Coronary artery (tissue), 2 donors: ENCODE results near the gene PSMA5.

ENCODE experiments used
- DNase-seq: peaks from one replicate; pipeline ENCODE4 v3.0.0-alpha.2; 2017; ENCODE audit warnings: low spot score
- H3K27ac ChIP-seq, 2 donors: fragments of 200-600 bp; sonication (generic); one replicate each; pipeline ENCODE4 v1.5.1; 2016 to 2019
- H3K4me3 ChIP-seq: fragments of 200-600 bp; sonication (generic); 2 replicates; pipeline ENCODE4 v1.5.1; 2016; ENCODE audit warnings: mild to moderate bottlenecking, moderate library complexity
- TF ChIP-seq, protein P1 (sequence below): fragments of 200-600 bp; sonication (generic); IDR thresholded peaks from one replicate; pipeline ENCODE4 v1.5.1; 2019; ENCODE audit warnings: antibody characterized with exemption

PSMA5 gene

DNA sequence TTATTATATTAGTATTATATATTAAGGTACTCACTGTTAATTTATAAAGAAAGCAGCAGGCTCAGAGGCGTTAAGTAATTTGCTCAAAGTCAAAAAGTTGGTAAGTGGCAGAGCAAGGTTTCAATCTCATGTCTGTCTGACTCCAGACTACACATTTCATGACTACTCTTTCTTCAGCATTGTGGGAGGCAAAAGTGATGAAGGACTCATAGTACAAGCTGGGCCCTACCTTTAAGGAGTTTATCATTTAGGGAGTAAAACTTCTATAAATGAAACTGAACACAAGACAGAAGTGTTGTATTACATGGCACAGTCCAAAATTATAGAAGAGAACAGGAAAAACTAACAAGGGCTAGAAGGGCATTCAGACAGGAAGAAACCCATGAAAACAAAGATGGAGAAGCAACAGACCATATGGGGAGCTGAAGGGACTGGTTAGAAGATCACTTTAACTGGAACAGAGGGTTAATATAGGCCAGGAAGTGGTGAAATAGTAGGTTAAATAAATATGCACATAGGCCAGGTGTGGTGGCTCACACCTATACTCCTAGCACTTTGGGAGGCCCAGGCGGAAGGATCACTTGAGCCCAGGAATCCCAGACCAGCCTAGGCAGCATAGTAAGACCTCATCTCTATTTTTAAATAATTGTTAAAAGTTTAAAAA is 40.1 kb downstream of the PSMA5 start:
- Histone ChIP-seq H3K4me3 (peak overlapping the region; percentile 2), H3K27ac (peak overlapping the region; percentile 92 to 96)
- TF ChIP-seq, protein P1, sequence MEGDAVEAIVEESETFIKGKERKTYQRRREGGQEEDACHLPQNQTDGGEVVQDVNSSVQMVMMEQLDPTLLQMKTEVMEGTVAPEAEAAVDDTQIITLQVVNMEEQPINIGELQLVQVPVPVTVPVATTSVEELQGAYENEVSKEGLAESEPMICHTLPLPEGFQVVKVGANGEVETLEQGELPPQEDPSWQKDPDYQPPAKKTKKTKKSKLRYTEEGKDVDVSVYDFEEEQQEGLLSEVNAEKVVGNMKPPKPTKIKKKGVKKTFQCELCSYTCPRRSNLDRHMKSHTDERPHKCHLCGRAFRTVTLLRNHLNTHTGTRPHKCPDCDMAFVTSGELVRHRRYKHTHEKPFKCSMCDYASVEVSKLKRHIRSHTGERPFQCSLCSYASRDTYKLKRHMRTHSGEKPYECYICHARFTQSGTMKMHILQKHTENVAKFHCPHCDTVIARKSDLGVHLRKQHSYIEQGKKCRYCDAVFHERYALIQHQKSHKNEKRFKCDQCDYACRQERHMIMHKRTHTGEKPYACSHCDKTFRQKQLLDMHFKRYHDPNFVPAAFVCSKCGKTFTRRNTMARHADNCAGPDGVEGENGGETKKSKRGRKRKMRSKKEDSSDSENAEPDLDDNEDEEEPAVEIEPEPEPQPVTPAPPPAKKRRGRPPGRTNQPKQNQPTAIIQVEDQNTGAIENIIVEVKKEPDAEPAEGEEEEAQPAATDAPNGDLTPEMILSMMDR = no peak
- DNase-seq = no peak

GRCh38 chr1:109385417-109385816 is 40.8 kb downstream of the PSMA5 start:
- peak; percentile 87 for DNase-seq
- H3K27ac ChIP-seq = peak overlapping the region; percentile 92 to 96
- peak overlapping the region; percentile 2 for H3K4me3 ChIP-seq
- TF ChIP-seq, protein P1 = no peak

DNA sequence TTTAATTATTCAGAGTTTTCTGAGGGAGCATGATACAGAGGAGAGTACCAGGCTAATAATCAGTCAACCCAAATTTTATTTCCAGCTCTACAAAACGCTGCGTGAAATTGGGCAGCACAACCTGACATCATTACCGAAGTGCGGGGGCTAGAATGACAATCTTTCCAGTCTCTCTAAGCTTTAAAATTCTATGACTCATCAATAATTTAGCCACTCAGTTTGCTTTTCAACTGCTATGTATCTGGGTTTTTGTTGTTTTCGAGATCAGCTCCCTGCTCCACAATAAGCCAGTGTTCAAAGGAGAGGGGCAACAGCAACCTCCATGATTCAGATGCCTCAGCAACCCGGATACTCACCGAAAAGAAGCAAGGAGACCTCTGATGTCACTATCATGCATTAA is 42.4 kb downstream of the PSMA5 start:
- peak overlapping the region; percentile 92 to 96 for H3K27ac ChIP-seq
- DNase-seq = no peak
- peak overlapping the region; percentile 2 for H3K4me3 ChIP-seq
- TF ChIP-seq, protein P1 = no peak

GRCh38 chr1:109383087-109383779 is 43.0 kb downstream of the PSMA5 start:
- peak overlapping the region; percentile 92 to 96 for H3K27ac ChIP-seq
- TF ChIP-seq, protein P1 = no peak
- no peak overlapping the region for H3K4me3 ChIP-seq
- DNase-seq = no peak

GRCh38 chr1:109381573-109381972 is 44.7 kb downstream of the PSMA5 start:
- peak overlapping the region; percentile 80 to 96 for H3K27ac ChIP-seq
- TF ChIP-seq, protein P1 = no peak
- no peak overlapping the region for H3K4me3 ChIP-seq
- DNase-seq = no peak

DNA sequence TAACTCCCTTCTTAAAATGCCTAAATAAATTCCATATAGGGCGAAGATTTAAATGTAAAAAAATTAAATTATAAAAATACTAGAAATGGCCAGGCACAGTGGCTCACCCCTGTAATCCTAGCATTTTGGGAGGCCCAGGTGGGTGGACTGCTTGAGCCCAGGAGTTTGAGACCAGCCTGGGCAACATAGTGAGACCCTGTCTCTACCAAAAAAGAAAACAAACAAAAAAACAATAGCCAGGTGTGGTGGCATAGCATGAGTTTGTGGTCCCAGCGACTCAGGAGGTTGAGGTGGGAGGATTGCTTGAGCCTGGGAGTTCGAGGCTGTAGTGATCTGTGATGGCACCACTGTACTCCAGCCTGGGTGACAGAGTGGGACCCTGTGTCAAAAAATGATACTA is 46.3 kb downstream of the PSMA5 start:
- no peak overlapping the region for H3K4me3 ChIP-seq
- DNase-seq = no peak
- peak overlapping the region; percentile 76 to 96 for H3K27ac ChIP-seq
- TF ChIP-seq, protein P1 = no peak

DNA sequence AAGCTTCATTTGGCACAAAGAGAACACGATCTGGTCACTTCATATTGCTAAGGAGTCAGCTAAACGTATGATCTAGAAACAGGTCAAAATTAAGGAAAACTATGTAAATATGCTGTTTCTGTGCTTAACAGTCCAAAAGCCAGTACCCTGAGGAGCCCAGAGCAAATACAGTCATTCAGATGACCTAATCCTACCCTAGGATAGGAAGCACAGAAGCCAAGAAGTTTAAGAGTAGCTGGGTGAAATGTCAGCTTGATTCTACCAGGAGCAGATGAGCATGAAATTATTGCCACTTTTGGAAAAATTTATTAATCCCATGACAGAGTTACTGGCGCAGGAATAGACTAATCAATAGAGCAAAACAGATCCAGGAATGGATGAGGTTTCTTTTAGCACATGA is 46.8 kb downstream of the PSMA5 start:
- no peak overlapping the region for H3K4me3 ChIP-seq
- peak overlapping the region; percentile 75 to 96 for H3K27ac ChIP-seq
- no peak for DNase-seq
- TF ChIP-seq, protein P1 = no peak
